ENCODE results near the gene SYVN1. TPM values are rescaled to one million over a fixed set of nuclear protein-coding genes. Genes with fewer than 3 reads are reported as not detected.

SYVN1 gene
- total RNA-seq, 4 donors from 2014 or later, result 20.5 to 72.6 (median 51.9) TPM

GRCh38 chr11:65109231-65110198 lies 24.8 kb downstream of the SYVN1 start:
- no peak overlapping the region for H3K27ac ChIP-seq
- H3K27me3 ChIP-seq, result no peaks in the 10 kb centered on the region
- peaks cover 0 to 11% (median 3%) of the 10 kb centered on the region in 4 donors for H3K36me3 ChIP-seq
- in situ Hi-C loops (cut with MboI; ENCODE audit: low pct_ligation_motif_present in 1 of 4, low pct_unique_long_range_greater_than_20kb in 1 of 4, low sequenced_read_pairs in 3 of 4) (no loop called here), intact Hi-C loops (cut with DNase I; ENCODE audit: low total_unique reads) (loop anchor here (5.0 kb wide), 1 partner anchor 97 kb away; the partner anchor contains the start of gene ARL2)
- TF ChIP-seq CTCF (IDR thresholded peaks at IDR 0.05) (no peak), POLR2AphosphoS5 (IDR thresholded peaks at IDR 0.05) (no peak), EP300 (IDR thresholded peaks at IDR 0.05; ENCODE audit: low read depth) (no peak), POLR2A (IDR thresholded peaks at IDR 0.05) (no peak)
- no peaks in the 10 kb centered on the region for H3K9me3 ChIP-seq
- H3K4me3 ChIP-seq, result no peak overlapping the region
- no peak for DNase-seq
- H3K4me1 ChIP-seq, result peaks cover 8 to 32% (median 19%) of the 10 kb centered on the region in 4 donors
- WGBS, 2 donors (ENCODE audit: low coverage in 1 of 2), result 89% methylated on average over 34 of the region's 36 CpGs; no CpG with 5 or more reads in 1 of the 2 donors

- Histone ChIP-seq H3K9me3 (no peaks in the 10 kb centered on the region), H3K4me1 (peaks cover 8 to 30% (median 19%) of the 10 kb centered on the region in 4 donors), H3K4me3 (no peak overlapping the region), H3K27me3 (no peaks in the 10 kb centered on the region), H3K36me3 (peaks cover 0 to 11% (median 3%) of the 10 kb centered on the region in 4 donors), H3K27ac (no peak overlapping the region)
- TF ChIP-seq CTCF (IDR thresholded peaks at IDR 0.05) (no peak), POLR2A (IDR thresholded peaks at IDR 0.05) (no peak), EP300 (IDR thresholded peaks at IDR 0.05; ENCODE audit: low read depth) (no peak), POLR2AphosphoS5 (IDR thresholded peaks at IDR 0.05) (no peak)
- WGBS, 2 donors (ENCODE audit: low coverage in 1 of 2), result 93 to 94% methylated on average over 9 to 29 of the region's 38 CpGs
- in situ Hi-C loops (cut with MboI; ENCODE audit: low pct_ligation_motif_present in 1 of 4, low pct_unique_long_range_greater_than_20kb in 1 of 4, low sequenced_read_pairs in 3 of 4) (no loop called here), intact Hi-C loops (cut with DNase I; ENCODE audit: low total_unique reads) (no loop called here)
- no peak for DNase-seq
These were observed 25.7 kb downstream of the SYVN1 start for GRCh38 chr11:65108469-65109123.

- Histone ChIP-seq H3K27ac (no peak overlapping the region), H3K36me3 (peaks cover 0 to 11% (median 3%) of the 10 kb centered on the region in 4 donors), H3K9me3 (no peaks in the 10 kb centered on the region), H3K4me3 (no peak overlapping the region), H3K4me1 (peaks cover 2 to 24% (median 13%) of the 10 kb centered on the region in 4 donors), H3K27me3 (no peaks in the 10 kb centered on the region)
- TF ChIP-seq POLR2AphosphoS5 (IDR thresholded peaks at IDR 0.05), result no peak
- no peak for TF ChIP-seq EP300 (IDR thresholded peaks at IDR 0.05; ENCODE audit: low read depth)
- TF ChIP-seq POLR2A (IDR thresholded peaks at IDR 0.05), result no peak
- TF ChIP-seq CTCF (IDR thresholded peaks at IDR 0.05), result no peak
- intact Hi-C loops (cut with DNase I; ENCODE audit: low total_unique reads) (no loop called here), in situ Hi-C loops (cut with MboI; ENCODE audit: low pct_ligation_motif_present in 1 of 4, low pct_unique_long_range_greater_than_20kb in 1 of 4, low sequenced_read_pairs in 3 of 4) (no loop called here)
- 96% methylated on average over 52 of the region's 52 CpGs; no CpG with 5 or more reads in 1 of the 2 donors for WGBS, 2 donors (ENCODE audit: low coverage in 1 of 2)
- DNase-seq, result no peak
These were observed 26.4 kb downstream of the SYVN1 start for GRCh38 chr11:65107751-65108468.
